Measurements from ENCODE around the gene DNAJA2. TPM values are rescaled to one million over a fixed set of nuclear protein-coding genes. Genes with fewer than 3 reads are reported as not detected.

DNAJA2 gene
- total and polyA plus RNA-seq, 7 donors: 33.6 to 68.7 (median 59.0) TPM

DNA sequence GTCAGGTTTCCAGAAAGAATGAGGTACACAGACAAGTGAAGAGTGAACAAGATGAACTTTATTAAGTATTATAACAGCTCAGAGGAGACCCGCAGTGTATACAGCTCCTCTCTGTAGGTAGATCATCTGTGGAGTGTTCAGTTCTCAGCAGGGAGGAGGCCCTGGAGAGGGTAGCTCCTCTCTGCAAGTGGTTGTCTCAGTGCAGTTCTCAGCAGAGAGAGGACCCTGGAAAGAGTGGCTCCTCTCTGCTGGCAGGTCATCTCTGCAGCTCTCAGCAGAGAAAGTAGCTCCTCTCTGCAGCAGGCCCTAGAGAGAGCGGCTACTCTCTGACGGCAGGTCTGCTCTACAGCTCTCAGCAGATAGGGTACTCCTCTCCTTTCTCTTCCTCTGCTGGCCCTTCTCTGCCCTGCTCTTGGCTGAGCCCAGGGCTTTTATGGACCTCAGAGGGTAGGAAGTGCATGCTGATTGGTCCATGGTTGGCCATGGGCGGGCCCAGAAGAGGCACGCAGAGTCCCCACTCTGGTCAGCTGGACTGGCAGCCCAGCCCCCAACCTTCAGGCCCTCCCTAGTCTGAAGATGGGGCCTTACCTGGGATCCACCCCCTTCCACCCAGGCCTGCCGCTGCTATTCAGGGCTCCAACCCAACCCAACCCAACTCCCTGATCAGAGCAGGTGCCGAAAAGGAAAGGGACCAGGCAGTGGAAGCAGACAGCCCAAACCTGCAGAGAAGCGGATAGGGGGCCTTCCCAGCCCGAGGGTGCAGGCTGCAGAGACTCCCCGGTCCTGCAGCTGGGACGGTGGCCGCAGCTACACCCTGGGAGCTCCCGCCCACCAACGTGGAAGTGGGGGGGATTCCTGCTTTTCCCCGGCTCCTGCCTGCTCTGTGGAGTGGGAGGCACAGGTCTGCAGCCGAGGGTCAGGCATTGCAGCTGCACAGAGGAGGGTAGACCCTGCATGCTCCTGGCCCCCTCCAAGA lies 18.5 kb upstream of the DNAJA2 start:
- intact Hi-C loops (cut with DNase I): no loop called here
- Histone ChIP-seq H3K4me3 (no peak overlapping the region), H3K36me3 (no peaks in the 10 kb centered on the region), H3K27ac (no peak overlapping the region), H3K9me3 (no peaks in the 10 kb centered on the region), H3K27me3 (no peaks in the 10 kb centered on the region), H3K4me1 (no peaks in the 10 kb centered on the region)
- DNase-seq: no peak
- TF ChIP-seq, protein P1, sequence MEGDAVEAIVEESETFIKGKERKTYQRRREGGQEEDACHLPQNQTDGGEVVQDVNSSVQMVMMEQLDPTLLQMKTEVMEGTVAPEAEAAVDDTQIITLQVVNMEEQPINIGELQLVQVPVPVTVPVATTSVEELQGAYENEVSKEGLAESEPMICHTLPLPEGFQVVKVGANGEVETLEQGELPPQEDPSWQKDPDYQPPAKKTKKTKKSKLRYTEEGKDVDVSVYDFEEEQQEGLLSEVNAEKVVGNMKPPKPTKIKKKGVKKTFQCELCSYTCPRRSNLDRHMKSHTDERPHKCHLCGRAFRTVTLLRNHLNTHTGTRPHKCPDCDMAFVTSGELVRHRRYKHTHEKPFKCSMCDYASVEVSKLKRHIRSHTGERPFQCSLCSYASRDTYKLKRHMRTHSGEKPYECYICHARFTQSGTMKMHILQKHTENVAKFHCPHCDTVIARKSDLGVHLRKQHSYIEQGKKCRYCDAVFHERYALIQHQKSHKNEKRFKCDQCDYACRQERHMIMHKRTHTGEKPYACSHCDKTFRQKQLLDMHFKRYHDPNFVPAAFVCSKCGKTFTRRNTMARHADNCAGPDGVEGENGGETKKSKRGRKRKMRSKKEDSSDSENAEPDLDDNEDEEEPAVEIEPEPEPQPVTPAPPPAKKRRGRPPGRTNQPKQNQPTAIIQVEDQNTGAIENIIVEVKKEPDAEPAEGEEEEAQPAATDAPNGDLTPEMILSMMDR (IDR thresholded peaks at IDR 0.05): no peak
- no peak for TF ChIP-seq POLR2A (IDR thresholded peaks at IDR 0.05)
- no peak for TF ChIP-seq EP300 (IDR thresholded peaks at IDR 0.05)
- no peak for TF ChIP-seq POLR2AphosphoS5 (IDR thresholded peaks at IDR 0.05)
- WGBS, 2 donors: 94% methylated on average over 16 of the region's 16 CpGs

DNA sequence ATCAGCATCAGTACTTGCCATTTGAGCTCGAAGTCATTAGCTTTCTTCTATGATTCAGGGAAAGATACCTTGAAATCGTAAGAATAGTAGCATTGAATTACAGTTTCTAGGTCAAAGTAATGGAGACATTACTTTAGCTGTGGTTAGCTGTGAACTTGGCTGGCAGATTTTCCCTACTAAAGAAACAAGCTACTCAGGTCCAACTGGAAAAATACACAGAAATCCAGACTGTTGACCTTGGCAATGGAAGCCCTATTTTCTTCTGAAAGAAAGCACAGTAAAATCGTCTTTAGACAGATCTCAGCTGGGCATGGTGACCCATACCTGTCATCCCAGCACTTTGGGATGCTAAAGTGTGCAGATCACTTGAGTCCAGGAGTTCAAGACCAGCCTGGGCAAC lies 13.4 kb upstream of the DNAJA2 start:
- intact Hi-C loops (cut with DNase I): no loop called here
- Histone ChIP-seq H3K36me3 (no peaks in the 10 kb centered on the region), H3K4me3 (no peak overlapping the region), H3K4me1 (no peaks in the 10 kb centered on the region), H3K9me3 (no peaks in the 10 kb centered on the region), H3K27ac (no peak overlapping the region), H3K27me3 (no peaks in the 10 kb centered on the region)
- no peak for DNase-seq
- 64 to 81% methylated on average over 3 of the region's 3 CpGs for WGBS, 2 donors
- TF ChIP-seq, protein P1 (IDR thresholded peaks at IDR 0.05): no peak
- TF ChIP-seq EP300 (IDR thresholded peaks at IDR 0.05) (no peak), POLR2AphosphoS5 (IDR thresholded peaks at IDR 0.05) (no peak), POLR2A (IDR thresholded peaks at IDR 0.05) (no peak)

DNA sequence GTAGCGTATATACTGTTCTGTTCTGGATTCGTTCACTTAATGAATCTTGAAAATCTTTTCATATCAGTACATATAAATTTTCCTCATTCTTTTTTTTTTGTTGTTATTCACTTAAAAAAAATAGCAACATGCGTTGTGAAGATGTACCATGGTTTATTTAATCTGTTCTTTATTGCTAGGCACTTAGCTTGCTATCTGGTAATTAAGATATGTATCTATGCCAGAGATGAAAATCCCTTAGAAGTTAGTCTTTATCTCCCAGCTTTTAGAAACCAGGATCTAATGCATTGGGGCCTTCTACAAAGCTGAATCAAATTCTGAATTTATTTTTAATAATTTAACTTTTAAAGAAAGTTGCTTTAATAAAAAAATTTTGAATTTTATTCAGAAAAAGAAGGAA lies 13.0 kb upstream of the DNAJA2 start:
- no peak for DNase-seq
- no peak for TF ChIP-seq EP300 (IDR thresholded peaks at IDR 0.05)
- TF ChIP-seq POLR2AphosphoS5 (IDR thresholded peaks at IDR 0.05): no peak
- TF ChIP-seq, protein P1 (IDR thresholded peaks at IDR 0.05): no peak
- TF ChIP-seq POLR2A (IDR thresholded peaks at IDR 0.05): no peak
- intact Hi-C loops (cut with DNase I): no loop called here
- H3K36me3 ChIP-seq: no peaks in the 10 kb centered on the region
- no peaks in the 10 kb centered on the region for H3K9me3 ChIP-seq
- H3K27ac ChIP-seq: no peak overlapping the region
- no peaks in the 10 kb centered on the region for H3K27me3 ChIP-seq
- 78 to 92% methylated on average over 3 of the region's 3 CpGs for WGBS, 2 donors
- H3K4me3 ChIP-seq: no peak overlapping the region
- no peaks in the 10 kb centered on the region for H3K4me1 ChIP-seq

DNA sequence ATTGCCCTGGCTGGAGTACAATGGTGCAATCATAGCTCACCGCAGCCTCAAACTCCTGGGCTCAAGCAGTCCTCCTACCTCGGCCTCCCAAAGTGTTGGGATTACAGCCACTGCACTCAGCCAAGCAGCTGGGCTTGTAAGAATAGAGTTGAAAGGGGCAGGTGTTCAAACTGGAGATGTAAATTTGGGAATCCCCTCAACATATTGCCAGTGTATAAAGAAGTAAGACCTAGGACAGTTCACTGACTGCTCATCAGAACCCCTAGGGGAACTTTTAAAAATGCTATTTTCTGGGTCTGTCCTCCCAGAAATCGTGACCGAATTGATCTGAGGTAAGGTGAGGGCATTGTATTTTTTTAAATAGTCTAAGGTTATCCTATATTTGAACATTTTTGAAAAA lies 8.9 kb upstream of the DNAJA2 start:
- TF ChIP-seq POLR2A (IDR thresholded peaks at IDR 0.05) (no peak), EP300 (IDR thresholded peaks at IDR 0.05) (no peak), POLR2AphosphoS5 (IDR thresholded peaks at IDR 0.05) (no peak)
- TF ChIP-seq, protein P1 (IDR thresholded peaks at IDR 0.05): no peak
- Histone ChIP-seq H3K36me3 (no peaks in the 10 kb centered on the region), H3K4me3 (no peak overlapping the region), H3K27ac (no peak overlapping the region), H3K27me3 (no peaks in the 10 kb centered on the region), H3K9me3 (no peaks in the 10 kb centered on the region), H3K4me1 (no peaks in the 10 kb centered on the region)
- WGBS, 2 donors: 91 to 92% methylated on average over 4 of the region's 4 CpGs
- intact Hi-C loops (cut with DNase I): no loop called here
- no peak for DNase-seq

Data from sigmoid colon (tissue), 7 donors.